B cell (primary cell): ENCODE data around the gene SMPD3. TPM values are rescaled to one million over a fixed set of nuclear protein-coding genes. Genes with fewer than 3 reads are reported as not detected.

ENCODE experiments used
- ATAC-seq: fragments of 200-7000 bp; cut with Tn5 transposase; one replicate; pipeline ENCODE4 v1.10.0; 2021; ENCODE audit warnings: low read depth, mild to moderate bottlenecking, moderate number of reproducible peaks, moderate library complexity
- CTCF ChIA-PET: fragments of 350-600 bp; sonication (Branson Sonifier 250); formaldehyde crosslinking; loops from one replicate; lab custom pipeline; 2021; ENCODE audit warnings: antibody characterized with exemption, inconsistent platforms; lab: Charles Lee
- POLR2A ChIA-PET: fragments of 350-600 bp; sonication (Branson Sonifier 250); formaldehyde crosslinking; loops from one replicate; lab custom pipeline; 2021; ENCODE audit warnings: antibody characterized with exemption; lab: Charles Lee
- DNase-seq: peaks from one replicate; pipeline ENCODE4 v3.0.0; 2013
- H2AFZ ChIP-seq: 2 replicates; pipeline ENCODE4 v1.6.1; 2012; ENCODE audit warnings: mild to moderate bottlenecking, low read depth, low read length; ENCODE audit not compliant: insufficient read depth, poor library complexity, severe bottlenecking
- H3K27ac ChIP-seq, 2 donors: 1 replicate in 1 of 2; 2 replicates in 1 of 2; pipeline ENCODE4 v1.5.1; 2012 to 2013; ENCODE audit warnings: low read length in 2 of 2, mild to moderate bottlenecking in 2 of 2, moderate library complexity in 1 of 2
- H3K27me3 ChIP-seq, 4 experiments: fragments of 200-600 bp in 1 of 4; sonication (generic) in 1 of 4; replicated peaks in 1 of 4; 1 replicate in 2 of 4; 2 replicates in 2 of 4; pipeline versions ENCODE4 v1.6.1 to v1.7.0; 2013 to 2016; ENCODE audit warnings: low read length in 3 of 4, mild to moderate bottlenecking in 2 of 4, mixed read lengths in 1 of 4, moderate library complexity in 1 of 4; ENCODE audit not compliant: insufficient read depth in 4 of 4, control insufficient read depth in 3 of 4; ENCODE audit errors: control extremely low read depth in 1 of 4
- H3K36me3 ChIP-seq, 2 experiments: replicated peaks in 1 of 2; 1 replicate in 1 of 2; 2 replicates in 1 of 2; pipeline versions ENCODE4 v1.6.1 to v1.7.1; 2013; ENCODE audit warnings: low read length in 1 of 2; ENCODE audit not compliant: insufficient read depth in 2 of 2, control insufficient read depth in 1 of 2; ENCODE audit errors: control extremely low read depth in 1 of 2, extremely low read depth in 1 of 2
- H3K4me1 ChIP-seq, 2 donors: fragments of 200-600 bp in 1 of 2; sonication (generic) in 1 of 2; 1 replicate in 1 of 2; 2 replicates in 1 of 2; pipeline versions ENCODE4 v1.5.1 to v1.6.1; 2013 to 2017; ENCODE audit warnings: low read length in 2 of 2; ENCODE audit not compliant: control insufficient read depth in 2 of 2, insufficient read depth in 2 of 2
- H3K4me2 ChIP-seq: replicated peaks from 2 replicates; pipeline ENCODE3; 2012; ENCODE audit warnings: mild to moderate bottlenecking, low read depth, low read length; ENCODE audit not compliant: poor library complexity, severe bottlenecking
- H3K4me3 ChIP-seq, 5 experiments: fragments of 200-600 bp in 1 of 5; sonication (generic) in 1 of 5; 1 replicate in 3 of 5; 2 replicates in 2 of 5; pipeline versions ENCODE4 v1.5.1 to v1.7.0; 2011 to 2016; ENCODE audit warnings: low read length in 4 of 5, mild to moderate bottlenecking in 4 of 5, low read depth in 2 of 5, control low read depth in 1 of 5, moderate library complexity in 1 of 5; ENCODE audit not compliant: insufficient read depth in 1 of 5; ENCODE audit errors: control extremely low read depth in 1 of 5, extremely low read depth in 1 of 5
- H3K79me2 ChIP-seq: fragments of 200-600 bp; sonication (generic); one replicate; pipeline ENCODE4 v1.6.0; 2016; ENCODE audit warnings: low read length; ENCODE audit not compliant: control insufficient read depth, insufficient read depth
- H3K9ac ChIP-seq: fragments of 200-600 bp; sonication (generic); 2 replicates; pipeline ENCODE4 v1.6.1; 2017; ENCODE audit warnings: mild to moderate bottlenecking, low read length, moderate library complexity
- H3K9me3 ChIP-seq, 3 donors: one replicate each; pipeline versions ENCODE4 v1.6.1 to v1.7.1; 2013; ENCODE audit warnings: low read length in 2 of 3; ENCODE audit not compliant: control insufficient read depth in 2 of 3, insufficient read depth in 1 of 3; ENCODE audit errors: control extremely low read depth in 1 of 3
- H4K20me1 ChIP-seq: 2 replicates; pipeline ENCODE4 v1.6.0; 2012; ENCODE audit warnings: mild to moderate bottlenecking, low read length; ENCODE audit not compliant: insufficient read depth, control insufficient read depth, poor library complexity, severe bottlenecking
- H3K27ac Mint-ChIP-seq: one replicate; pipeline ENCODE4 v1.8.0; 2021; ENCODE audit warnings: mixed read lengths
- H3K27me3 Mint-ChIP-seq: one replicate; pipeline ENCODE4 v1.8.0; 2021; ENCODE audit warnings: mixed read lengths
- H3K4me1 Mint-ChIP-seq: one replicate; pipeline ENCODE4 v1.8.0; 2021; ENCODE audit warnings: mixed read lengths
- H3K4me3 Mint-ChIP-seq: one replicate; pipeline ENCODE4 v1.8.0; 2021; ENCODE audit warnings: mixed read lengths
- H3K9me3 Mint-ChIP-seq: one replicate; pipeline ENCODE4 v1.8.0; 2022; ENCODE audit warnings: mixed read lengths; ENCODE audit not compliant: insufficient read depth
- CTCF ChIP-seq: fragments of 200-600 bp; IDR thresholded peaks from one replicate; pipeline ENCODE4 v1.8.0; 2022; ENCODE audit warnings: antibody characterized with exemption, mild to moderate bottlenecking
- EZH2 ChIP-seq: IDR thresholded peaks from 2 replicates; pipeline ENCODE4 v1.6.1; 2012; ENCODE audit warnings: borderline replicate concordance, low read depth, mild to moderate bottlenecking, moderate library complexity, low read length; ENCODE audit not compliant: insufficient read depth, poor library complexity, severe bottlenecking
- WGBS: methylation state at CpG from one replicate; pipeline ENCODE4 v1.1.5; 2013; ENCODE audit warnings: missing lambda C conversion rate; ENCODE audit not compliant: insufficient coverage; 5-methylcytosine and 5-hydroxymethylcytosine counted together
- intact Hi-C: fragments of 100-400 bp; cut with micrococcal nuclease; formaldehyde crosslinking; loops from one replicate; pipeline ENCODE4 v1.10.0; 2022
- polyA plus RNA-seq: library from polyadenylated mRNA; depleted of rRNA; stranded (reverse); fragments of >200 nt; gene quantifications from 2 replicates; pipeline ENCODE4 v1.2.3, GENCODE V29; 2012
- total RNA-seq, 2 donors: library from RNA; stranded (reverse); fragments of 120-200 nt in 1 of 2; gene quantifications; 1 replicate in 1 of 2; 2 replicates in 1 of 2; pipeline versions ENCODE4 v1.2.3 to v1.2.4, GENCODE V29; 2013 to 2022

The SMPD3 gene
- total and polyA plus RNA-seq, 2 donors (not counting 1 experiment from before 2014, with no cell fraction given) = 1.2 to 2.8 TPM

- Mint-ChIP-seq H3K4me1 (peaks cover 4% of the 10 kb centered on the region), H3K4me3 (no peak overlapping the region), H3K27ac (no peak overlapping the region), H3K27me3 (no peaks in the 10 kb centered on the region), H3K9me3 (no peaks in the 10 kb centered on the region)
- Histone ChIP-seq H3K36me3 (no peaks in the 10 kb centered on the region), H3K4me3 (no peak overlapping the region), H3K27me3 (no peaks in the 10 kb centered on the region), H3K79me2 (no peaks in the 10 kb centered on the region), H3K27ac (no peak overlapping the region), H4K20me1 (no peaks in the 10 kb centered on the region), H3K4me2 (no peak overlapping the region), H3K4me1 (peaks cover 0 to 10% of the 10 kb centered on the region in 2 donors), H2AFZ (no peak overlapping the region), H3K9ac (no peak overlapping the region), H3K9me3 (no peaks in the 10 kb centered on the region)
- intact Hi-C loops = no loop called here
- DNase-seq (no peak), ATAC-seq (no peak)
- POLR2A ChIA-PET = interaction anchor here (0.6 kb wide), 1 partner anchor 9 kb away, joined by 4 read pairs; no protein-coding TSS in a partner anchor
- TF ChIP-seq EZH2 = no peak
- TF ChIP-seq CTCF = no peak
- 66% methylated on average over 2 of the region's 2 CpGs for WGBS
- CTCF ChIA-PET = no interaction called here
Measured at GRCh38 chr16:68478526-68479250, 30.4 kb upstream of the SMPD3 start.

GRCh38 chr16:68475071-68475470 lies 26.8 kb upstream of the SMPD3 start:
- no peaks in the 10 kb centered on the region for H3K9me3 Mint-ChIP-seq
- Histone ChIP-seq H3K4me1 (peaks cover 16 to 36% of the 10 kb centered on the region in 2 donors), H3K4me2 (no peak overlapping the region), H2AFZ (no peak overlapping the region), H3K79me2 (no peaks in the 10 kb centered on the region), H3K9ac (no peak overlapping the region), H3K9me3 (no peaks in the 10 kb centered on the region), H3K27ac (no peak overlapping the region), H3K36me3 (no peaks in the 10 kb centered on the region), H3K4me3 (no peak overlapping the region), H3K27me3 (no peaks in the 10 kb centered on the region), H4K20me1 (no peaks in the 10 kb centered on the region)
- DNase-seq = no peak
- no peak for ATAC-seq
- POLR2A ChIA-PET = no interaction called here
- TF ChIP-seq EZH2 = no peak
- no peak for TF ChIP-seq CTCF
- no peaks in the 10 kb centered on the region for H3K27me3 Mint-ChIP-seq
- 100% methylated on average over 2 of the region's 4 CpGs for WGBS
- no peak overlapping the region for H3K27ac Mint-ChIP-seq
- CTCF ChIA-PET = no interaction called here
- H3K4me3 Mint-ChIP-seq = no peak overlapping the region
- intact Hi-C loops = no loop called here
- H3K4me1 Mint-ChIP-seq = peaks cover 27% of the 10 kb centered on the region
